Peyer's patch (tissue), 4 donors: ENCODE data around the gene CAMSAP1. TPM values are rescaled to one million over a fixed set of nuclear protein-coding genes. Genes with fewer than 3 reads are reported as not detected.

Experiments
- DNase-seq, 3 donors: peaks; one replicate each; pipeline ENCODE4 v3.0.0-alpha.2; 2017 to 2019
- H3K27ac ChIP-seq, 4 donors: fragments of 200-600 bp; sonication (generic); one replicate each; pipeline ENCODE4 v1.5.1; 2016 to 2019
- H3K27me3 ChIP-seq, 2 donors: fragments of 200-600 bp; sonication (generic); one replicate each; pipeline ENCODE4 v1.5.1; 2019
- H3K36me3 ChIP-seq, 3 donors: fragments of 200-600 bp; sonication (generic); one replicate each; pipeline ENCODE4 v1.5.1; 2016 to 2019
- H3K4me1 ChIP-seq, 4 donors: fragments of 200-600 bp; sonication (generic); one replicate each; pipeline ENCODE4 v1.5.1; 2016 to 2019
- H3K4me3 ChIP-seq, 4 donors: fragments of 200-600 bp; sonication (generic); 1 replicate in 3 of 4; 2 replicates in 1 of 4; pipeline ENCODE4 v1.5.1; 2016 to 2019; ENCODE audit warnings: mild to moderate bottlenecking in 1 of 4
- H3K9me3 ChIP-seq, 4 donors: fragments of 200-600 bp; sonication (generic); one replicate each; pipeline ENCODE4 v1.5.1; 2016 to 2019; ENCODE audit warnings: mild to moderate bottlenecking in 1 of 4
- POLR2A ChIP-seq, 2 donors: fragments of 450-650 bp; IDR thresholded peaks; one replicate each; pipeline ENCODE4 v1.5.1; 2017; ENCODE audit warnings: antibody characterized with exemption in 2 of 2, mild to moderate bottlenecking in 2 of 2, moderate library complexity in 2 of 2
- total RNA-seq, 4 donors: library from RNA; depleted of rRNA; stranded (reverse); fragments of >200 nt; gene quantifications; one replicate each; pipeline ENCODE4 v1.1.0, GENCODE V29; 2016
- TF ChIP-seq, protein P1 (sequence below), 6 experiments: fragments of 450-650 bp in 4 of 6; fragments of 200-600 bp in 2 of 6; sonication (generic) in 1 of 6; IDR thresholded peaks; one replicate each; pipeline ENCODE4 v1.5.1; 2017 to 2019; ENCODE audit warnings: antibody characterized with exemption in 6 of 6, mild to moderate bottlenecking in 3 of 6, moderate library complexity in 1 of 6

Gene CAMSAP1
- total RNA-seq, 4 donors from 2014 or later = 21.0 to 30.5 (median 24.2) TPM

- DNase-seq = no peak
- Histone ChIP-seq H3K4me1 (peaks cover 0 to 38% (median 4%) of the 10 kb centered on the region in 4 donors), H3K9me3 (no peaks in the 10 kb centered on the region), H3K27me3 (no peaks in the 10 kb centered on the region), H3K4me3 (no peak overlapping the region), H3K27ac (no peak overlapping the region), H3K36me3 (no peaks in the 10 kb centered on the region)
- TF ChIP-seq, protein P1, sequence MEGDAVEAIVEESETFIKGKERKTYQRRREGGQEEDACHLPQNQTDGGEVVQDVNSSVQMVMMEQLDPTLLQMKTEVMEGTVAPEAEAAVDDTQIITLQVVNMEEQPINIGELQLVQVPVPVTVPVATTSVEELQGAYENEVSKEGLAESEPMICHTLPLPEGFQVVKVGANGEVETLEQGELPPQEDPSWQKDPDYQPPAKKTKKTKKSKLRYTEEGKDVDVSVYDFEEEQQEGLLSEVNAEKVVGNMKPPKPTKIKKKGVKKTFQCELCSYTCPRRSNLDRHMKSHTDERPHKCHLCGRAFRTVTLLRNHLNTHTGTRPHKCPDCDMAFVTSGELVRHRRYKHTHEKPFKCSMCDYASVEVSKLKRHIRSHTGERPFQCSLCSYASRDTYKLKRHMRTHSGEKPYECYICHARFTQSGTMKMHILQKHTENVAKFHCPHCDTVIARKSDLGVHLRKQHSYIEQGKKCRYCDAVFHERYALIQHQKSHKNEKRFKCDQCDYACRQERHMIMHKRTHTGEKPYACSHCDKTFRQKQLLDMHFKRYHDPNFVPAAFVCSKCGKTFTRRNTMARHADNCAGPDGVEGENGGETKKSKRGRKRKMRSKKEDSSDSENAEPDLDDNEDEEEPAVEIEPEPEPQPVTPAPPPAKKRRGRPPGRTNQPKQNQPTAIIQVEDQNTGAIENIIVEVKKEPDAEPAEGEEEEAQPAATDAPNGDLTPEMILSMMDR (IDR thresholded peaks at IDR 0.05) = no peak
- no peak for TF ChIP-seq POLR2A (IDR thresholded peaks at IDR 0.05)
These were observed 17.7 kb downstream of the CAMSAP1 start for GRCh38 chr9:135889564-135890189.

- DNase-seq = no peak
- H3K9me3 ChIP-seq = no peaks in the 10 kb centered on the region
- no peak overlapping the region for H3K4me3 ChIP-seq
- peaks cover 0 to 38% (median 4%) of the 10 kb centered on the region in 4 donors for H3K4me1 ChIP-seq
- TF ChIP-seq POLR2A (IDR thresholded peaks at IDR 0.05) = no peak
- TF ChIP-seq, protein P1 (IDR thresholded peaks at IDR 0.05) = no peak
- H3K27ac ChIP-seq = no peak overlapping the region
- H3K27me3 ChIP-seq = no peaks in the 10 kb centered on the region
- H3K36me3 ChIP-seq = no peaks in the 10 kb centered on the region
These were observed 18.5 kb downstream of the CAMSAP1 start for GRCh38 chr9:135888766-135889394.

DNA sequence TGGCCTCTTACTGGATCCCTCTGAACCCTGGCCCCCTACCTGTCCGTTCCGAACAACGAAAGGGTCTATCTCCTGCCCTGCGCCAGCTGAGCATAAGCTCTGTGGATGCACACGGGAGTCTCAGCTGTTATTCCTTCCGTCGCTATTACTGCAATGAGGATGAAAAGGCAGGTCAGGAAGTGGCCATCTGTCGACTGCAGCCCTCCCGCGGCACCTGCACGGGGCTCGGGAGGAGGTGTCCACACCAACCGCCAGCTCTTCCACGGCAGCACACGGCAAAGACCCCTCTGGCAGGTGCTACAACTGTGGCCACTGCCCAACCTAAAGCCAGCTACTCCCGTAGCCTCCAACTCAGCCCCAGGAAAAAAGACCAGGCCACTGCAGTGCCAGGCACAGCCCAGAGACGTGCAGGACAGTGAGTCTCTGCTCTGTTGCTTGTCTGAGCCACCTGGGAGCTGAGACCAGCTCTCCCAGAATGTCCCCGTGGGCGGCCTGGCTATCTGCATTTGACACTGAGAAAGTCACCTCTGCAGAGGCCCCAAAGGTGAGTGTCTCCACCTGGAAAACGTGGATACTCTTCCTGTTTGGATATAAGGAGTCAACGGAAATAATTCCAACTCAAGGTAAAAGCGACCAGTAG is 19.1 kb downstream of the CAMSAP1 start:
- TF ChIP-seq, protein P1 (IDR thresholded peaks at IDR 0.05) = no peak
- TF ChIP-seq POLR2A (IDR thresholded peaks at IDR 0.05) = no peak
- no peaks in the 10 kb centered on the region for H3K36me3 ChIP-seq
- peak overlapping the region in 1 of 4 donors; percentile 49 for H3K27ac ChIP-seq
- peaks cover 0 to 38% (median 4%) of the 10 kb centered on the region in 4 donors for H3K4me1 ChIP-seq
- DNase-seq = no peak
- H3K4me3 ChIP-seq = peak overlapping the region in 1 of 4 donors; percentile 24
- H3K27me3 ChIP-seq = no peaks in the 10 kb centered on the region
- no peaks in the 10 kb centered on the region for H3K9me3 ChIP-seq

GRCh38 chr9:135887585-135888050 is 19.7 kb downstream of the CAMSAP1 start:
- Histone ChIP-seq H3K36me3 (no peaks in the 10 kb centered on the region), H3K9me3 (no peaks in the 10 kb centered on the region), H3K4me1 (peaks cover 0 to 38% (median 4%) of the 10 kb centered on the region in 4 donors), H3K4me3 (peak overlapping the region in 1 of 4 donors; percentile 24), H3K27ac (peak overlapping the region in 1 of 4 donors; percentile 49), H3K27me3 (no peaks in the 10 kb centered on the region)
- TF ChIP-seq POLR2A (IDR thresholded peaks at IDR 0.05) = no peak
- TF ChIP-seq, protein P1 (IDR thresholded peaks at IDR 0.05) = no peak
- peak in 2 of 3 donors; percentile 57 to 61 for DNase-seq

GRCh38 chr9:135887021-135887507 is 20.3 kb downstream of the CAMSAP1 start:
- no peaks in the 10 kb centered on the region for H3K36me3 ChIP-seq
- DNase-seq = no peak
- peak overlapping the region in 1 of 4 donors; percentile 49 for H3K27ac ChIP-seq
- no peaks in the 10 kb centered on the region for H3K9me3 ChIP-seq
- TF ChIP-seq, protein P1 (IDR thresholded peaks at IDR 0.05) = no peak
- no peak for TF ChIP-seq POLR2A (IDR thresholded peaks at IDR 0.05)
- H3K4me1 ChIP-seq = peaks cover 0 to 38% (median 4%) of the 10 kb centered on the region in 4 donors
- H3K4me3 ChIP-seq = peak overlapping the region in 1 of 4 donors; percentile 24
- H3K27me3 ChIP-seq = no peaks in the 10 kb centered on the region
